HCT116 (cell line): Measurements from ENCODE around the gene FLVCR1. TPM values are rescaled to one million over a fixed set of nuclear protein-coding genes. Genes with fewer than 3 reads are reported as not detected.

Experiments used
- ATAC-seq: fragments of 200-7000 bp; cut with Tn5 transposase; 2 replicates; pipeline ENCODE4 v1.9.1; 2020; ENCODE audit warnings: mild to moderate bottlenecking, moderate library complexity
- BruUV-seq: library from RNA; stranded (reverse); fragments of 400-500 nt; replicated peaks from 2 replicates; lab custom pipeline; 2021; lab: Mats Ljungman, UMichigan
- CTCF ChIA-PET: fragments of 300-600 bp; sonication (Branson Sonifier 250); formaldehyde crosslinking; loops from one replicate; lab custom pipeline; 2021; ENCODE audit warnings: antibody characterized with exemption; lab: Charles Lee
- POLR2A ChIA-PET: fragments of 300-600, 350-600 bp; sonication (Branson Sonifier 250); formaldehyde crosslinking; loops from one replicate; lab custom pipeline; 2021; ENCODE audit warnings: antibody characterized with exemption; lab: Charles Lee
- RAD21 ChIA-PET, 2 experiments: fragments of 300-600 bp; sonication (Branson Sonifier 250); formaldehyde crosslinking; loops; one replicate each; lab custom pipeline; 2023; ENCODE audit warnings: low total read pairs in 2 of 2; ENCODE audit not compliant: uncharacterized antibody in 2 of 2, unreplicated experiment in 2 of 2, low non-redundant PET in 1 of 2; lab: Charles Lee
- DNase-seq: peaks from one replicate; pipeline ENCODE4 v3.0.0-alpha.2; 2010; ENCODE audit warnings: low read depth, low spot score
- H2AFZ ChIP-seq: fragments of 200-600 bp; shearing (Covaris generic), sonication (generic); 2 replicates; pipeline ENCODE4 v1.6.1; 2017; ENCODE audit warnings: low read depth, mixed run types, mixed read lengths, antibody characterized with exemption, low read length; ENCODE audit not compliant: poor library complexity, severe bottlenecking
- H3K27ac ChIP-seq: 2 replicates; pipeline ENCODE4 v1.5.1; 2012; ENCODE audit warnings: low read depth, low read length
- H3K27me3 ChIP-seq: fragments of 200-600 bp; sonication (generic); 2 replicates; pipeline ENCODE4 v1.6.1; 2016; ENCODE audit warnings: mixed run types, low read length, mixed read lengths; ENCODE audit not compliant: insufficient read depth
- H3K36me3 ChIP-seq, 2 experiments: fragments of 200-500 bp in 1 of 2; fragments of 200-600 bp in 1 of 2; sonication (Bioruptor generic) in 1 of 2; sonication (generic) in 1 of 2; 2 replicates each; pipeline versions ENCODE4 v1.5.1 to v1.6.1; 2014 to 2016; ENCODE audit warnings: low read length in 2 of 2, inconsistent platforms in 1 of 2, mixed read lengths in 1 of 2, mixed run types in 1 of 2; ENCODE audit not compliant: insufficient read depth in 2 of 2, control insufficient read depth in 1 of 2
- H3K4me1 ChIP-seq, 2 experiments: fragments of 200-600 bp in 1 of 2; sonication (generic) in 1 of 2; 2 replicates each; pipeline versions ENCODE4 v1.5.1 to v1.6.1; 2012 to 2017; ENCODE audit warnings: low read length in 2 of 2, inconsistent platforms in 1 of 2, mild to moderate bottlenecking in 1 of 2, mixed read lengths in 1 of 2, mixed run types in 1 of 2, moderate library complexity in 1 of 2; ENCODE audit not compliant: insufficient read depth in 2 of 2, control insufficient read depth in 1 of 2
- H3K4me2 ChIP-seq: fragments of 200-600 bp; sonication (generic); 2 replicates; pipeline ENCODE4 v1.6.1; 2017; ENCODE audit warnings: mixed run types, low read length, mixed read lengths
- H3K4me3 ChIP-seq, 2 experiments: fragments of 200-600 bp in 1 of 2; sonication (generic) in 1 of 2; replicated peaks in 1 of 2; 2 replicates each; pipeline ENCODE4 v1.5.1; 2011 to 2016; ENCODE audit warnings: low read length in 2 of 2, control low read depth in 1 of 2, low read depth in 1 of 2, mild to moderate bottlenecking in 1 of 2, mixed read lengths in 1 of 2, mixed run types in 1 of 2
- H3K79me2 ChIP-seq: fragments of 200-600 bp; sonication (generic); 2 replicates; pipeline ENCODE4 v1.6.1; 2017; ENCODE audit warnings: mild to moderate bottlenecking, mixed run types, low read length, moderate library complexity, mixed read lengths; ENCODE audit not compliant: insufficient read depth
- H3K9ac ChIP-seq: fragments of 200-600 bp; sonication (generic); 2 replicates; pipeline ENCODE4 v1.6.1; 2016; ENCODE audit warnings: low read length, mixed read lengths
- H3K9me2 ChIP-seq: fragments of 200-600 bp; sonication (generic), shearing (Covaris generic); 2 replicates; pipeline ENCODE4 v1.6.1; 2017; ENCODE audit warnings: mixed run types, mild to moderate bottlenecking, moderate library complexity; ENCODE audit not compliant: insufficient read depth
- H3K9me3 ChIP-seq, 2 experiments: fragments of 200-500 bp in 1 of 2; fragments of 200-600 bp in 1 of 2; sonication (Bioruptor generic) in 1 of 2; sonication (generic) in 1 of 2; 2 replicates each; pipeline ENCODE4 v1.6.1; 2014 to 2017; ENCODE audit warnings: low read length in 2 of 2, mixed read lengths in 2 of 2, inconsistent platforms in 1 of 2, low read depth in 1 of 2, mild to moderate bottlenecking in 1 of 2, mixed run types in 1 of 2, moderate library complexity in 1 of 2; ENCODE audit not compliant: control insufficient read depth in 1 of 2, insufficient read depth in 1 of 2
- H4K20me1 ChIP-seq: fragments of 200-600 bp; sonication (generic), shearing (Covaris generic); 2 replicates; pipeline ENCODE4 v1.6.1; 2017; ENCODE audit warnings: mixed run types, mild to moderate bottlenecking, moderate library complexity; ENCODE audit not compliant: insufficient read depth
- CEBPB ChIP-seq: IDR thresholded peaks from 2 replicates; pipeline ENCODE4 v1.6.1; 2012; ENCODE audit warnings: low read depth
- CTCF ChIP-seq, 3 experiments: fragments of 200-600 bp in 1 of 3; sonication (generic) in 1 of 3; IDR thresholded peaks in 2 of 3; conservative IDR thresholded peaks in 1 of 3; 2 replicates each; pipeline ENCODE4 v1.5.1; 2012 to 2017; ENCODE audit warnings: low read depth in 2 of 3, low read length in 2 of 3, antibody characterized with exemption in 1 of 3, borderline replicate concordance in 1 of 3, control low read depth in 1 of 3, mild to moderate bottlenecking in 1 of 3, mixed read lengths in 1 of 3, mixed run types in 1 of 3, moderate library complexity in 1 of 3; ENCODE audit not compliant: insufficient read depth in 1 of 3
- EZH2phosphoT487 ChIP-seq: fragments of 200-600 bp; IDR thresholded peaks from 2 replicates; pipeline ENCODE4 v1.6.1; 2018; ENCODE audit warnings: antibody characterized with exemption, borderline replicate concordance
- FOSL1 ChIP-seq: IDR thresholded peaks from 2 replicates; pipeline ENCODE4 v1.6.1; 2012; ENCODE audit warnings: low read depth
- POLR2A ChIP-seq: IDR thresholded peaks from 2 replicates; pipeline ENCODE4 v1.7.0; 2011; ENCODE audit warnings: borderline replicate concordance; ENCODE audit not compliant: insufficient read depth, insufficient read length; ENCODE audit errors: extremely low read depth
- SIN3A ChIP-seq: IDR thresholded peaks from 2 replicates; pipeline ENCODE4 v1.6.1; 2012; ENCODE audit warnings: low read depth
- SP1 ChIP-seq: IDR thresholded peaks from 2 replicates; pipeline ENCODE4 v1.6.1; 2012; ENCODE audit warnings: low read depth
- SRF ChIP-seq: IDR thresholded peaks from 2 replicates; pipeline ENCODE4 v1.6.1; 2012; ENCODE audit warnings: low read depth
- YY1 ChIP-seq: IDR thresholded peaks from 2 replicates; pipeline ENCODE4 v1.6.1; 2011; ENCODE audit warnings: low read length, low read depth, moderate library complexity, mild to moderate bottlenecking; ENCODE audit not compliant: insufficient replicate concordance; ENCODE audit errors: extremely low read depth
- intact Hi-C: fragments of 100-400 bp; cut with micrococcal nuclease; formaldehyde crosslinking; loops from 2 replicates; pipeline ENCODE4 v1.10.0; 2022
- total RNA-seq: library from RNA; stranded (reverse); gene quantifications from one replicate; pipeline ENCODE4 v1.2.1, GENCODE V29; 2021; ENCODE audit not compliant: unreplicated experiment
- TF ChIP-seq, protein P1 (sequence below): IDR thresholded peaks from 2 replicates; pipeline ENCODE4 v1.6.1; 2012

The FLVCR1 gene
- total RNA-seq, 1 experiment from 2014 or later, result 19.0 TPM

GRCh38 chr1:212867192-212867591 is 9.1 kb downstream of the FLVCR1 start:
- no peak for TF ChIP-seq CEBPB
- TF ChIP-seq SIN3A, result no peak
- no peak for TF ChIP-seq YY1
- TF ChIP-seq CTCF (IDR thresholded peaks at IDR 0.05 in 2 of 3, conservative IDR thresholded peaks at IDR 0.05 in 1 of 3; ENCODE audit: borderline replicate concordance in 1 of 3, insufficient read depth in 1 of 3, low read depth in 2 of 3, low read length in 2 of 3), result no peak
- TF ChIP-seq, protein P1, sequence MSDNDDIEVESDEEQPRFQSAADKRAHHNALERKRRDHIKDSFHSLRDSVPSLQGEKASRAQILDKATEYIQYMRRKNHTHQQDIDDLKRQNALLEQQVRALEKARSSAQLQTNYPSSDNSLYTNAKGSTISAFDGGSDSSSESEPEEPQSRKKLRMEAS, result no peak
- no peak for TF ChIP-seq POLR2A
- TF ChIP-seq SP1, result no peak
- TF ChIP-seq SRF, result no peak
- TF ChIP-seq FOSL1, result no peak
- TF ChIP-seq EZH2phosphoT487, result no peak
- ChIA-PET POLR2A (interaction anchor here (2.2 kb wide), 1 partner anchor 9 kb away, joined by 5 read pairs; the partner anchor contains the start of gene FLVCR1), RAD21 (no interaction called here), CTCF (no interaction called here)
- Histone ChIP-seq H3K9ac (no peak overlapping the region), H3K27ac (no peak overlapping the region), H3K9me3 (no peaks in the 10 kb centered on the region), H3K36me3 (peaks cover 10 to 14% of the 10 kb centered on the region in 2 experiments), H2AFZ (no peak overlapping the region), H3K27me3 (no peaks in the 10 kb centered on the region), H3K4me2 (no peak overlapping the region), H3K4me1 (no peaks in the 10 kb centered on the region), H3K79me2 (peaks cover 44% of the 10 kb centered on the region), H3K4me3 (no peak overlapping the region), H4K20me1 (no peaks in the 10 kb centered on the region), H3K9me2 (no peaks in the 10 kb centered on the region)
- intact Hi-C loops, result no loop called here
- no peak for DNase-seq
- no TSS peak for BruUV-seq
- no peak for ATAC-seq
